Measurements from ENCODE around the gene TRIAP1.
A peak's percentile ranks its signal among the peaks of the same experiment; 100 is the strongest.
"Not testable (repeated sequence)": the region's sequence is repeated elsewhere in the genome, so short reads cannot be mapped to it uniquely, and the experiment has no call there.

The TRIAP1 gene

GRCh38 chr12:120445911-120446843 is at the start of gene TRIAP1, which contains the start of gene GATC:
Gene TRIAP1, minus strand, starts transcription at chr12:120446384. Its CDS starts 12 bp downstream, at chr12:120446372.
Gene GATC, plus strand, starts transcription at chr12:120446444. Its CDS starts 37 bp downstream, at chr12:120446481.
- H3K4me1 Mint-ChIP-seq (ENCODE audit: low read depth) = peaks cover 50% of the 10 kb centered on the region
- H3K27ac Mint-ChIP-seq = peak within 1 kb of the TSS; percentile 97
- peaks cover 4% of the 10 kb centered on the region for H3K27me3 Mint-ChIP-seq
- H3K9me3 Mint-ChIP-seq = no peaks in the 10 kb centered on the region
- H3K4me3 Mint-ChIP-seq = peak within 1 kb of the TSS; percentile 99
- H3K36me3 Mint-ChIP-seq (ENCODE audit: low read depth) = peaks cover 73% of the 10 kb centered on the region

DNA sequence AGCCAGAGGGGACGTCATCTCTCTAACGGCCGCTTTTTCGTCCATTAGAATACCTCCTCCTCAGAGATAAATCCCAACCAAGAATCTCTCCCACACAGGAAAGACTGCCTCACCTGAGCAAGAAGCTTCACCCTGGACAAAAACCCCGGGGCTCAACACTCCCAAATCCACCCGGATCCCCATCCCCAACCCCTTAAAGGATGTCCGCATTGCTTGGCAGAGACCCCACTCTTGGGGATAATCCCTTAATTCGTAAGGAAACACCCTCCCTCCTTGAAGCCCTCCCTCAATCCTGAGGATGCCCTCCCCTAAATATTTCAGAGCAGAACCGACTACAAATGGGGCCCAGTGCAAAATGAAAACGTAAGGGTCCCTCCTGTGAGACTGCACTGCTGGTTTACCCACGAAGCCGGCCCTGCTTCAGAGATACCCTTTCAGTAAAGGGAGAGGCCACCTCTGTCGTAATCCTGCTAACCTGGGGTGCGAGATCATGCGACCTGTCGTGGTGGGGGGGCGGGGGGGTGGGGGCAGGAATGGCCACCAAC is 49.1 kb upstream of the TRIAP1 start:
- H3K27ac Mint-ChIP-seq = peak overlapping the region; percentile 89
- H3K9me3 Mint-ChIP-seq = no peaks in the 10 kb centered on the region
- no peaks in the 10 kb centered on the region for H3K27me3 Mint-ChIP-seq
- peak overlapping the region; percentile 97 for H3K4me3 Mint-ChIP-seq
- H3K4me1 Mint-ChIP-seq (ENCODE audit: low read depth) = peaks cover 29% of the 10 kb centered on the region
- peaks cover 24% of the 10 kb centered on the region for H3K36me3 Mint-ChIP-seq (ENCODE audit: low read depth)

DNA sequence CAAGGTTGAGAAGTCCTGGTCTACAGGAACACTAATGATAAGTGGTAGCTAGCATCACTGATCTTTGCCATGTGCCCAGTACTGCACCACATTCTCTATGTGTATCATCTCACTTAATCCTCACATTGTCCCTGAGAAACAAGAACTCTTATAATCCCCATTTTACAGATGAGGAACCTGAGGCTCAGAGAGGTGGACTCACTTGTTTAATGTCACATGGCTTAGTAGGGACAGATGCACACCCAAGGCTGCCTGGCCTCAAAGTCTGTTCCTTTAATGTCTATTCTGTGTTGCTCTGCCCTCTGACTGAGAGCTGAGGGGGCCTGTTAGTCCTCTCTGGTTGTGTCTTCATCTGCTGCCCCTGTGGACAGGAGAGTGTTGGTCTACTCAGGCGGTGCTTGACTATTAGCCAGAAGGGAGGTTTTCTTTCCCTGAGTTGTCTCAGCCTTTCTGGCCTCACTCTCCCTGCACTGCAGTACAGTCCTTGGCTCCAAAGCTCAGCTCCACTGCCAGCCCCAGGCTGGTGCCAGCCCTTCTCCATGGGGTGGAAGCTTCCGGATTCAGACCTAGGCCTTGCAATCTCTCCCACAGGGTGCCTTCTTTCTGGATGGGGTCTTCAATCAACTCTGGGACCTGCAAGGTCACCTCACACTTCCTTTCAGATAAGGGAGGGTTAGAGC is 44.8 kb upstream of the TRIAP1 start:
- H3K27ac Mint-ChIP-seq = no peak overlapping the region
- H3K4me1 Mint-ChIP-seq (ENCODE audit: low read depth) = peaks cover 8% of the 10 kb centered on the region
- no peak overlapping the region for H3K4me3 Mint-ChIP-seq
- no peaks in the 10 kb centered on the region for H3K36me3 Mint-ChIP-seq (ENCODE audit: low read depth)
- H3K27me3 Mint-ChIP-seq = no peaks in the 10 kb centered on the region
- H3K9me3 Mint-ChIP-seq = no peaks in the 10 kb centered on the region

DNA sequence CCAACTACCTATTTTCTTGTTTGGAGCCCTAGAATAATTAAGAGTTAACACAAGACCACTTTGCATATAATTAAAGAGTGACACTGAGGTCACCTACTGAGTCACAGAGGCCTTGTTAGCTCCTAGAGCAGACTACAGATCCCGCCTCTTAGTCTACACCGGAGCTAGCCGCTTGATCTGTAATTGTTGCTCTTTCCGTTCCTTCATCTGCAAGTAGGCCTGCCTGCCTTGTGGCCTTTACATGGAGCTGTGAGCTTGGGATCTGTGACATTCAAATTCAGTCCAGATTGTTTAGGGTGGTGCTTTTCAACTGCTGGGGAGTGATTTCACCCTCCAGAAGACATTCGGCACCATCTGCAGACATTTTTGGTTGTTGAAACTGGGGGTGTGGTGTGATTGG is 44.1 kb upstream of the TRIAP1 start:
- Mint-ChIP-seq H3K4me1 (ENCODE audit: low read depth) (peaks cover 7% of the 10 kb centered on the region), H3K27me3 (no peaks in the 10 kb centered on the region), H3K4me3 (no peak overlapping the region), H3K36me3 (ENCODE audit: low read depth) (no peaks in the 10 kb centered on the region), H3K27ac (no peak overlapping the region), H3K9me3 (no peaks in the 10 kb centered on the region)

GRCh38 chr12:120489018-120489417 is 42.8 kb upstream of the TRIAP1 start:
- H3K4me3 Mint-ChIP-seq = no peak overlapping the region
- no peaks in the 10 kb centered on the region for H3K27me3 Mint-ChIP-seq
- H3K27ac Mint-ChIP-seq = no peak overlapping the region
- no peaks in the 10 kb centered on the region for H3K36me3 Mint-ChIP-seq (ENCODE audit: low read depth)
- H3K9me3 Mint-ChIP-seq = no peaks in the 10 kb centered on the region
- H3K4me1 Mint-ChIP-seq (ENCODE audit: low read depth) = no peaks in the 10 kb centered on the region

- Mint-ChIP-seq H3K27me3 (no peaks in the 10 kb centered on the region), H3K4me3 (no peak overlapping the region), H3K9me3 (no peaks in the 10 kb centered on the region), H3K36me3 (ENCODE audit: low read depth) (no peaks in the 10 kb centered on the region), H3K4me1 (ENCODE audit: low read depth) (no peaks in the 10 kb centered on the region), H3K27ac (no peak overlapping the region)
Measured at GRCh38 chr12:120488057-120488640, 42.0 kb upstream of the TRIAP1 start.

GRCh38 chr12:120487552-120487951 is 41.4 kb upstream of the TRIAP1 start:
- not testable (repeated sequence) for H3K27ac Mint-ChIP-seq; H3K4me3 Mint-ChIP-seq; H3K27me3 Mint-ChIP-seq; H3K36me3 Mint-ChIP-seq (ENCODE audit: low read depth); H3K9me3 Mint-ChIP-seq; H3K4me1 Mint-ChIP-seq (ENCODE audit: low read depth)

GRCh38 chr12:120485961-120486881 is 40.0 kb upstream of the TRIAP1 start:
- no peaks in the 10 kb centered on the region for H3K36me3 Mint-ChIP-seq (ENCODE audit: low read depth)
- H3K9me3 Mint-ChIP-seq = no peaks in the 10 kb centered on the region
- no peaks in the 10 kb centered on the region for H3K27me3 Mint-ChIP-seq
- peaks cover 8% of the 10 kb centered on the region for H3K4me1 Mint-ChIP-seq (ENCODE audit: low read depth)
- H3K4me3 Mint-ChIP-seq = no peak overlapping the region
- no peak overlapping the region for H3K27ac Mint-ChIP-seq

GRCh38 chr12:120483621-120484020 is 37.4 kb upstream of the TRIAP1 start:
- Mint-ChIP-seq H3K9me3 (no peaks in the 10 kb centered on the region), H3K27me3 (no peaks in the 10 kb centered on the region), H3K4me3 (no peak overlapping the region), H3K4me1 (ENCODE audit: low read depth) (peaks cover 16% of the 10 kb centered on the region), H3K36me3 (ENCODE audit: low read depth) (no peaks in the 10 kb centered on the region), H3K27ac (peak overlapping the region; percentile 2)

- no peaks in the 10 kb centered on the region for H3K36me3 Mint-ChIP-seq (ENCODE audit: low read depth)
- no peaks in the 10 kb centered on the region for H3K27me3 Mint-ChIP-seq
- H3K9me3 Mint-ChIP-seq = no peaks in the 10 kb centered on the region
- peak overlapping the region; percentile 68 for H3K27ac Mint-ChIP-seq
- peaks cover 16% of the 10 kb centered on the region for H3K4me1 Mint-ChIP-seq (ENCODE audit: low read depth)
- no peak overlapping the region for H3K4me3 Mint-ChIP-seq
Measured at GRCh38 chr12:120481022-120481767, 35.0 kb upstream of the TRIAP1 start.

DNA sequence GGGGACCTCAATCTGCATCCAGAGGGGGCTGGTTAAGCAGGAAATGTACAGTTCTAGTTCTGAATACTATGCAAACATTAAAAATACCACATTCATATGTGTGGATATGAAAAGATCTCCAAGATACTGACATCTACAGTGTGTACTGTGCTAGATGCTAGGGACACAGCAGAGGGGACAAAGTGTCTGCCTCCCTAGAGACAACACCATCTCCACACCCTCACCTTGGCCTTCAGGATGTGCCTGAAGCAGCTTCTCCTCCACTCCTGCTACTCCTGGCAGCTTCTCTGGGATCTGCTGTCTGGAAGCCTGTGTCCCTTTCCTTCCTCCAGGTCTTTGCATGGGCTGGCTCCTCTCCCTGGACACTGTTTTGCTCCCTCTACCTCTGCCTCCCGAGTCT is 34.0 kb upstream of the TRIAP1 start:
- Mint-ChIP-seq H3K27me3 (no peaks in the 10 kb centered on the region), H3K36me3 (ENCODE audit: low read depth) (no peaks in the 10 kb centered on the region), H3K9me3 (no peaks in the 10 kb centered on the region), H3K4me3 (no peak overlapping the region), H3K4me1 (ENCODE audit: low read depth) (peaks cover 16% of the 10 kb centered on the region), H3K27ac (peak overlapping the region; percentile 61)

GRCh38 chr12:120479458-120479857 is 33.3 kb upstream of the TRIAP1 start:
- Mint-ChIP-seq H3K27me3 (no peaks in the 10 kb centered on the region), H3K4me1 (ENCODE audit: low read depth) (peaks cover 20% of the 10 kb centered on the region), H3K9me3 (no peaks in the 10 kb centered on the region), H3K36me3 (ENCODE audit: low read depth) (no peaks in the 10 kb centered on the region), H3K4me3 (no peak overlapping the region), H3K27ac (no peak overlapping the region)

- Mint-ChIP-seq H3K27me3 (no peaks in the 10 kb centered on the region), H3K36me3 (ENCODE audit: low read depth) (no peaks in the 10 kb centered on the region), H3K4me3 (no peak overlapping the region), H3K27ac (no peak overlapping the region), H3K4me1 (ENCODE audit: low read depth) (peaks cover 33% of the 10 kb centered on the region), H3K9me3 (no peaks in the 10 kb centered on the region)
Measured at GRCh38 chr12:120475643-120476042, 29.5 kb upstream of the TRIAP1 start.
